DND-41 (cell line): Measurements from ENCODE around the gene AICDA.

ENCODE experiments used
- ATAC-seq: fragments of 200-7000 bp; cut with Tn5 transposase; 3 replicates; pipeline ENCODE4 v1.9.1; 2021; ENCODE audit warnings: low read depth; ENCODE audit not compliant: insufficient read depth
- DNase-seq: peaks from one replicate; pipeline ENCODE4 v3.0.0-alpha.2; 2020
- H2AFZ ChIP-seq: 2 replicates; pipeline ENCODE4 v1.6.0; 2012; ENCODE audit warnings: low read depth, low read length
- H3K27ac ChIP-seq: 2 replicates; pipeline ENCODE4 v1.5.1; 2012; ENCODE audit warnings: low read length, inconsistent platforms
- H3K27me3 ChIP-seq: fragments of 200-600 bp; sonication (generic); 2 replicates; pipeline ENCODE4 v1.6.0; 2012; ENCODE audit warnings: low read length, mild to moderate bottlenecking, inconsistent platforms; ENCODE audit not compliant: insufficient read depth, poor library complexity
- H3K36me3 ChIP-seq: 2 replicates; pipeline ENCODE4 v1.5.1; 2012; ENCODE audit warnings: low read length, inconsistent platforms; ENCODE audit not compliant: insufficient read depth
- H3K4me1 ChIP-seq: 2 replicates; pipeline ENCODE4 v1.5.1; 2012; ENCODE audit warnings: mild to moderate bottlenecking, low read length; ENCODE audit not compliant: insufficient read depth
- H3K4me2 ChIP-seq: 2 replicates; pipeline ENCODE4 v1.6.0; 2012; ENCODE audit warnings: mild to moderate bottlenecking, moderate library complexity, low read length, inconsistent platforms; ENCODE audit not compliant: insufficient read depth
- H3K4me3 ChIP-seq, 2 experiments: fragments of 200-600 bp in 1 of 2; shearing (Covaris generic) in 1 of 2; 2 replicates each; pipeline ENCODE4 v1.5.1; 2012 to 2016; ENCODE audit warnings: inconsistent platforms in 2 of 2, low read length in 2 of 2, mild to moderate bottlenecking in 2 of 2, low read depth in 1 of 2, moderate library complexity in 1 of 2
- H3K79me2 ChIP-seq: 2 replicates; pipeline ENCODE4 v1.6.0; 2012; ENCODE audit warnings: low read length, inconsistent platforms; ENCODE audit not compliant: insufficient read depth
- H3K9ac ChIP-seq: 2 replicates; pipeline ENCODE4 v1.6.0; 2012; ENCODE audit warnings: low read depth, mild to moderate bottlenecking, inconsistent platforms, low read length, moderate library complexity
- H3K9me3 ChIP-seq: 2 replicates; pipeline ENCODE4 v1.5.1; 2012; ENCODE audit warnings: low read length, moderate library complexity, mild to moderate bottlenecking, inconsistent platforms; ENCODE audit not compliant: insufficient read depth, severe bottlenecking
- H4K20me1 ChIP-seq: 2 replicates; pipeline ENCODE4 v1.6.0; 2012; ENCODE audit warnings: low read length; ENCODE audit not compliant: insufficient read depth
- CTCF ChIP-seq: IDR thresholded peaks from 2 replicates; pipeline ENCODE4 v1.5.1; 2012; ENCODE audit warnings: borderline replicate concordance, low read length, moderate library complexity, mild to moderate bottlenecking; ENCODE audit not compliant: poor library complexity, severe bottlenecking; ENCODE audit errors: extremely low read depth
- EZH2 ChIP-seq: IDR thresholded peaks from 3 replicates; pipeline ENCODE4 v1.6.1; 2012; ENCODE audit warnings: borderline replicate concordance, low read depth, mild to moderate bottlenecking, moderate library complexity, low read length, inconsistent platforms; ENCODE audit not compliant: severe bottlenecking

Gene AICDA

DNA sequence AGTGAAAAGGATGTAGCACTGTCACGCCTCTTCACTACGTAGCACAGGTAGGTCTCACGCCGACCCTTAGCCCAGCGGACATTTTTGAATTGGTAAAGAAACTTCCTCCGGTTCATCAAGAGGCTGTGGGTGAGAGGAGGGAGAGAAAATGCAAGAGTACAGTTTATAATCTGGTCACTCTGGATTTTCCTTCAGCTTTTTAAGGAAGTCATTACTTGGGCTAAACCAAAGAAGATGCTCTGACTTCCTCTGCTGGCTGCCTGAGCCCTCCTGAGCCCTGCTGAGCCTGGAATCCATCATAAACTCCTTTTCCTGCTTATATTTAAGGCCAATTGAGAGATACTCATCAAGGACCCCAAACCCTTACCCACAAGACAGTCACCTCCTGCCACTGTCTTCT is 5.8 kb downstream of the AICDA start:
- ATAC-seq (no peak), DNase-seq (no peak)
- Histone ChIP-seq H3K36me3 (no peaks in the 10 kb centered on the region), H3K9me3 (no peaks in the 10 kb centered on the region), H4K20me1 (no peaks in the 10 kb centered on the region), H3K27ac (no peak overlapping the region), H3K9ac (no peak overlapping the region), H3K4me2 (no peak overlapping the region), H3K4me1 (no peaks in the 10 kb centered on the region), H3K4me3 (no peak overlapping the region), H2AFZ (no peak overlapping the region), H3K27me3 (peaks cover 14% of the 10 kb centered on the region), H3K79me2 (no peaks in the 10 kb centered on the region)
- TF ChIP-seq CTCF (no peak), EZH2 (no peak)

DNA sequence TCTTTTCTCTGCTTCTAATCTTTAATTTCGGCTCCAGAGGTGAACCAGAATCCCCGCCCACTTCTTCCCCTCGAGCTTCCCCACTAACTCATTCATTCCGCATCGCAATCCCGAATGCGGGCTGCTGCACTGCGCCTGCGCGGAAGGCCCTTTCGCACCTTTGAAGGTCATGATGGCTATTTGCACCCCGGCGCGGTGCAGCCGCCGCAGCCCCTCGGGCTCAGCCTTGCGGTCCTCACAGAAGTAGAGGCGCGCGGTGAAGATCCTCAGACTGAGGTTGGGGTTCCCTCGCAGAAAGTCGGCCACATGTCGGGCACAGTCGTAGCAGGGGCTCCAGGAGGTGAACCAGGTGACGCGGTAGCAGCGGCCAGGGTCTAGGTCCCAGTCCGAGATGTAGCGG is 7.6 kb downstream of the AICDA start:
- Histone ChIP-seq H4K20me1 (no peaks in the 10 kb centered on the region), H3K4me1 (no peaks in the 10 kb centered on the region), H3K4me2 (no peak overlapping the region), H3K27me3 (peaks cover 9% of the 10 kb centered on the region), H3K9me3 (no peaks in the 10 kb centered on the region), H3K27ac (no peak overlapping the region), H3K4me3 (no peak overlapping the region), H2AFZ (no peak overlapping the region), H3K36me3 (no peaks in the 10 kb centered on the region), H3K79me2 (no peaks in the 10 kb centered on the region), H3K9ac (no peak overlapping the region)
- no peak for DNase-seq
- no peak for ATAC-seq
- TF ChIP-seq EZH2 (no peak), CTCF (no peak)

- Histone ChIP-seq H2AFZ (no peak overlapping the region), H3K4me2 (no peak overlapping the region), H3K4me1 (no peaks in the 10 kb centered on the region), H3K36me3 (no peaks in the 10 kb centered on the region), H3K4me3 (no peak overlapping the region), H3K9me3 (no peaks in the 10 kb centered on the region), H3K27me3 (peaks cover 9% of the 10 kb centered on the region), H3K79me2 (no peaks in the 10 kb centered on the region), H4K20me1 (no peaks in the 10 kb centered on the region), H3K27ac (no peak overlapping the region), H3K9ac (no peak overlapping the region)
- DNase-seq (no peak), ATAC-seq (no peak)
- TF ChIP-seq EZH2 (no peak), CTCF (peak; percentile 33)
Measured at GRCh38 chr12:8603856-8604255, 8.8 kb downstream of the AICDA start.

- no peaks in the 10 kb centered on the region for H3K79me2 ChIP-seq
- no peaks in the 10 kb centered on the region for H4K20me1 ChIP-seq
- H3K4me3 ChIP-seq, result no peak overlapping the region
- H3K4me2 ChIP-seq, result no peak overlapping the region
- H3K27ac ChIP-seq, result no peak overlapping the region
- H3K4me1 ChIP-seq, result no peaks in the 10 kb centered on the region
- H3K36me3 ChIP-seq, result no peaks in the 10 kb centered on the region
- H3K9ac ChIP-seq, result no peak overlapping the region
- H3K27me3 ChIP-seq, result peaks cover 9% of the 10 kb centered on the region
- no peaks in the 10 kb centered on the region for H3K9me3 ChIP-seq
- TF ChIP-seq CTCF (no peak), EZH2 (no peak)
- no peak overlapping the region for H2AFZ ChIP-seq
- no peak for ATAC-seq
- DNase-seq, result no peak
Measured at GRCh38 chr12:8603286-8603685, 9.4 kb downstream of the AICDA start.
